SK-N-SH (cell line): ENCODE measurements around the gene PIK3C2B. TPM values are rescaled to one million over a fixed set of nuclear protein-coding genes. Genes with fewer than 3 reads are reported as not detected.

Experiments
- CTCF ChIA-PET: fragments of 300-600, 350-600 bp; formaldehyde crosslinking; extraction: SDS; loops from one replicate; lab custom pipeline; 2021; lab: Yijun Ruan, JAX
- POLR2A ChIA-PET: fragments of 350-600 bp; sonication (Branson Sonifier 250); formaldehyde crosslinking; extraction: SDS; loops from one replicate; lab custom pipeline; 2020; ENCODE audit warnings: antibody characterized with exemption, inconsistent platforms; lab: Yijun Ruan, JAX
- DNase-seq: peaks from one replicate; pipeline ENCODE4 v3.0.0; 2012
- H2AFZ ChIP-seq: fragments of 200-600 bp; sonication (generic); 2 replicates; pipeline ENCODE4 v1.8.1; 2016; ENCODE audit warnings: antibody characterized with exemption, mild to moderate bottlenecking, low read depth
- H3F3A ChIP-seq: fragments of 200-600 bp; sonication (generic); replicated peaks from 2 replicates; pipeline ENCODE3; 2016; ENCODE audit warnings: antibody characterized with exemption, mild to moderate bottlenecking; ENCODE audit not compliant: insufficient read depth
- H3K27ac ChIP-seq, 2 experiments: fragments of 200-500 bp in 1 of 2; fragments of 200-600 bp in 1 of 2; sonication (Bioruptor generic) in 1 of 2; sonication (generic), shearing (Covaris generic) in 1 of 2; 2 replicates each; pipeline versions ENCODE4 v1.5.1 to v1.6.1; 2014 to 2016; ENCODE audit warnings: low read depth in 2 of 2, inconsistent platforms in 1 of 2, low read length in 1 of 2, mild to moderate bottlenecking in 1 of 2, mixed read lengths in 1 of 2
- H3K27me3 ChIP-seq: fragments of 200-600 bp; sonication (generic), shearing (Covaris generic); 2 replicates; pipeline ENCODE4 v1.6.1; 2016; ENCODE audit warnings: mixed run types; ENCODE audit not compliant: insufficient read depth
- H3K36me3 ChIP-seq, 2 experiments: fragments of 200-500 bp in 1 of 2; fragments of 200-600 bp in 1 of 2; sonication (Bioruptor generic) in 1 of 2; sonication (generic) in 1 of 2; replicated peaks in 1 of 2; 2 replicates each; pipeline versions ENCODE3 to v1.5.1; 2014 to 2016; ENCODE audit warnings: low read length in 1 of 2, mild to moderate bottlenecking in 1 of 2; ENCODE audit not compliant: insufficient read depth in 2 of 2, control insufficient read depth in 1 of 2
- H3K4me1 ChIP-seq, 2 experiments: fragments of 200-500 bp in 1 of 2; fragments of 200-600 bp in 1 of 2; sonication (Bioruptor generic) in 1 of 2; sonication (generic), shearing (Covaris generic) in 1 of 2; 2 replicates each; pipeline versions ENCODE4 v1.5.1 to v1.6.1; 2014 to 2016; ENCODE audit warnings: low read depth in 1 of 2, low read length in 1 of 2, mixed run types in 1 of 2; ENCODE audit not compliant: insufficient read depth in 2 of 2, control insufficient read depth in 1 of 2
- H3K4me2 ChIP-seq: fragments of 200-600 bp; sonication (generic), shearing (Covaris generic); 2 replicates; pipeline ENCODE4 v1.6.1; 2017; ENCODE audit warnings: mixed run types
- H3K4me3 ChIP-seq, 2 experiments: fragments of 200-500 bp in 1 of 2; fragments of 200-600 bp in 1 of 2; sonication (Bioruptor generic) in 1 of 2; sonication (generic), shearing (Covaris generic) in 1 of 2; 2 replicates each; pipeline versions ENCODE4 v1.5.1 to v1.8.1; 2014 to 2016; ENCODE audit warnings: low read depth in 2 of 2, inconsistent platforms in 1 of 2, low read length in 1 of 2, mild to moderate bottlenecking in 1 of 2, mixed read lengths in 1 of 2, moderate library complexity in 1 of 2
- H3K79me2 ChIP-seq: fragments of 200-600 bp; sonication (generic); 2 replicates; pipeline ENCODE4 v1.8.1; 2017; ENCODE audit warnings: mild to moderate bottlenecking; ENCODE audit not compliant: insufficient read depth
- H3K9ac ChIP-seq: fragments of 200-600 bp; sonication (generic); 2 replicates; pipeline ENCODE4 v1.6.1; 2017; ENCODE audit warnings: mixed run types
- H3K9me2 ChIP-seq: fragments of 200-600 bp; sonication (generic); 2 replicates; pipeline ENCODE4 v1.6.1; 2017; ENCODE audit warnings: mixed run types
- H3K9me3 ChIP-seq: fragments of 200-600 bp; sonication (generic); 2 replicates; pipeline ENCODE4 v1.6.1; 2017; ENCODE audit warnings: mixed run types, mild to moderate bottlenecking, moderate library complexity
- H4K20me1 ChIP-seq: fragments of 200-600 bp; sonication (generic); 2 replicates; pipeline ENCODE4 v1.6.1; 2017; ENCODE audit warnings: mild to moderate bottlenecking, mixed run types; ENCODE audit not compliant: insufficient read depth
- FOXM1 ChIP-seq: IDR thresholded peaks from 2 replicates; pipeline ENCODE4 v1.4.0; 2012; ENCODE audit warnings: low read depth, mild to moderate bottlenecking
- JUND ChIP-seq: IDR thresholded peaks from 2 replicates; pipeline ENCODE4 v1.4.0; 2012
- MEF2A ChIP-seq: IDR thresholded peaks from 2 replicates; pipeline ENCODE4 v1.4.0; 2012; ENCODE audit warnings: low read depth, borderline replicate concordance
- MXI1 ChIP-seq: IDR thresholded peaks from 2 replicates; pipeline ENCODE4 v1.6.1; 2012; ENCODE audit warnings: mild to moderate bottlenecking, low read depth, low read length, improper control_type of control experiment
- RXRA ChIP-seq: IDR thresholded peaks from 2 replicates; pipeline ENCODE4 v1.4.0; 2012; ENCODE audit warnings: low read depth, mild to moderate bottlenecking, borderline replicate concordance
- SMC3 ChIP-seq: IDR thresholded peaks from 2 replicates; pipeline ENCODE4 v1.6.1; 2012; ENCODE audit warnings: low read depth, low read length, improper control_type of control experiment
- TCF12 ChIP-seq: IDR thresholded peaks from 2 replicates; pipeline ENCODE4 v1.4.0; 2012
- TEAD4 ChIP-seq: IDR thresholded peaks from 2 replicates; pipeline ENCODE4 v1.4.0; 2012; ENCODE audit warnings: mild to moderate bottlenecking, borderline replicate concordance; ENCODE audit not compliant: insufficient read depth
- YY1 ChIP-seq: IDR thresholded peaks from 2 replicates; pipeline ENCODE4 v1.4.0; 2012; ENCODE audit warnings: low read depth, mild to moderate bottlenecking
- WGBS: methylation state at CpG from one replicate; pipeline ENCODE4 v1.1.6; 2017; ENCODE audit warnings: low lambda C conversion rate; 5-methylcytosine and 5-hydroxymethylcytosine counted together
- polyA plus RNA-seq, 3 experiments: library from polyadenylated mRNA; depleted of rRNA; stranded (reverse); fragments of >200 nt; gene quantifications; 2 replicates each; pipeline ENCODE4 v1.2.3, GENCODE V29; 2012
- TF ChIP-seq, protein P1 (sequence below): IDR thresholded peaks from 2 replicates; pipeline ENCODE4 v1.4.0; 2012; ENCODE audit warnings: low read depth, borderline replicate concordance
- TF ChIP-seq, protein P2 (sequence below): fragments of 200-600 bp; sonication (generic); IDR thresholded peaks from 2 replicates; pipeline ENCODE4 v1.6.1; 2017; ENCODE audit warnings: antibody characterized with exemption, mild to moderate bottlenecking, moderate library complexity

Gene PIK3C2B
- polyA plus RNA-seq, 1 of the 3 experiments (the other 2 are of a cell fraction): 6.5 TPM

DNA sequence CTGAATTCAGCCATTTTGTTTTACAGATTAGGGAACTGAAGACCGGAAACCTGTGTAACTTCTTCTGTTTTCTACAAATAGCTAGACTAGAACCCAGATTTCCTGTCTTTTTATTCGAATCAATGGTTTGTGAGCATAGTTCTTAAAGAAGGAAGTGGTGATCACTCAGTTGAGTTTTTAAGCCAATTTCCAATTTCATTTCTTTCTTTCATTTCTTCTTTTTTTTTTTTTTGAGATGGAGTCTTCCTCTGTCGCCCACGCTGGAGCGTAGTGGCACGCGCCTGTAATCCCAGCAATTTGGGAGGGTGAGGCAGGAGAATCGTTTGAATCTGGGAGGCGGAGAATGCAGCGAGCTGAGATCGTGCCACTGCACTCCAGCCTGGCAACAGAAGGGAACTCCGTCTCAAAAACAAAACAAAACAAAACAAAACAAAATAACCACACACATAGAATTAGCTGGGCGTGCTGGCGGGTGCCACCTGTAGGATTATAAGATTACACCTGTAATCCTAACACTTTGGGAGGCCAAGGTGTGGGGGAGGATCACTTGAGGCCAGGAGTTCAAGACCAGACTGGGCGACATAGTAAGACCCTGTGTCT, 18.6 kb upstream of the PIK3C2B start:
- peaks cover 4 to 8% of the 10 kb centered on the region in 2 experiments; a peak in 1 of 4 replicates for H3K4me1 ChIP-seq
- H4K20me1 ChIP-seq: no peaks in the 10 kb centered on the region
- peaks cover 19% of the 10 kb centered on the region for H3K79me2 ChIP-seq
- peaks cover 6% of the 10 kb centered on the region for H3F3A ChIP-seq
- TF ChIP-seq TCF12 (no peak), SMC3 (no peak), MXI1 (no peak), TEAD4 (no peak), FOXM1 (no peak)
- TF ChIP-seq, protein P1, sequence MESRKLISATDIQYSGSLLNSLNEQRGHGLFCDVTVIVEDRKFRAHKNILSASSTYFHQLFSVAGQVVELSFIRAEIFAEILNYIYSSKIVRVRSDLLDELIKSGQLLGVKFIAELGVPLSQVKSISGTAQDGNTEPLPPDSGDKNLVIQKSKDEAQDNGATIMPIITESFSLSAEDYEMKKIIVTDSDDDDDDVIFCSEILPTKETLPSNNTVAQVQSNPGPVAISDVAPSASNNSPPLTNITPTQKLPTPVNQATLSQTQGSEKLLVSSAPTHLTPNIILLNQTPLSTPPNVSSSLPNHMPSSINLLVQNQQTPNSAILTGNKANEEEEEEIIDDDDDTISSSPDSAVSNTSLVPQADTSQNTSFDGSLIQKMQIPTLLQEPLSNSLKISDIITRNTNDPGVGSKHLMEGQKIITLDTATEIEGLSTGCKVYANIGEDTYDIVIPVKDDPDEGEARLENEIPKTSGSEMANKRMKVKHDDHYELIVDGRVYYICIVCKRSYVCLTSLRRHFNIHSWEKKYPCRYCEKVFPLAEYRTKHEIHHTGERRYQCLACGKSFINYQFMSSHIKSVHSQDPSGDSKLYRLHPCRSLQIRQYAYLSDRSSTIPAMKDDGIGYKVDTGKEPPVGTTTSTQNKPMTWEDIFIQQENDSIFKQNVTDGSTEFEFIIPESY: no peak
- TF ChIP-seq, protein P2, sequence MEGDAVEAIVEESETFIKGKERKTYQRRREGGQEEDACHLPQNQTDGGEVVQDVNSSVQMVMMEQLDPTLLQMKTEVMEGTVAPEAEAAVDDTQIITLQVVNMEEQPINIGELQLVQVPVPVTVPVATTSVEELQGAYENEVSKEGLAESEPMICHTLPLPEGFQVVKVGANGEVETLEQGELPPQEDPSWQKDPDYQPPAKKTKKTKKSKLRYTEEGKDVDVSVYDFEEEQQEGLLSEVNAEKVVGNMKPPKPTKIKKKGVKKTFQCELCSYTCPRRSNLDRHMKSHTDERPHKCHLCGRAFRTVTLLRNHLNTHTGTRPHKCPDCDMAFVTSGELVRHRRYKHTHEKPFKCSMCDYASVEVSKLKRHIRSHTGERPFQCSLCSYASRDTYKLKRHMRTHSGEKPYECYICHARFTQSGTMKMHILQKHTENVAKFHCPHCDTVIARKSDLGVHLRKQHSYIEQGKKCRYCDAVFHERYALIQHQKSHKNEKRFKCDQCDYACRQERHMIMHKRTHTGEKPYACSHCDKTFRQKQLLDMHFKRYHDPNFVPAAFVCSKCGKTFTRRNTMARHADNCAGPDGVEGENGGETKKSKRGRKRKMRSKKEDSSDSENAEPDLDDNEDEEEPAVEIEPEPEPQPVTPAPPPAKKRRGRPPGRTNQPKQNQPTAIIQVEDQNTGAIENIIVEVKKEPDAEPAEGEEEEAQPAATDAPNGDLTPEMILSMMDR: no peak
- H2AFZ ChIP-seq: no peak overlapping the region
- no peaks in the 10 kb centered on the region for H3K9me3 ChIP-seq
- ChIA-PET CTCF (interaction anchor here (1.1 to 3.2 kb wide), 2 partner anchors 53 to 294 kb away, joined by 4 to 9 read pairs; no protein-coding TSS in a partner anchor), POLR2A (no interaction called here)
- WGBS: 85% methylated on average over 15 of the region's 15 CpGs
- H3K9me2 ChIP-seq: no peaks in the 10 kb centered on the region
- no peak overlapping the region for H3K9ac ChIP-seq
- H3K4me2 ChIP-seq: no peak overlapping the region
- H3K4me3 ChIP-seq: no peak overlapping the region
- DNase-seq: no peak
- peaks cover 0 to 2% of the 10 kb centered on the region in 2 experiments for H3K36me3 ChIP-seq
- H3K27ac ChIP-seq: no peak overlapping the region
- H3K27me3 ChIP-seq: no peaks in the 10 kb centered on the region

DNA sequence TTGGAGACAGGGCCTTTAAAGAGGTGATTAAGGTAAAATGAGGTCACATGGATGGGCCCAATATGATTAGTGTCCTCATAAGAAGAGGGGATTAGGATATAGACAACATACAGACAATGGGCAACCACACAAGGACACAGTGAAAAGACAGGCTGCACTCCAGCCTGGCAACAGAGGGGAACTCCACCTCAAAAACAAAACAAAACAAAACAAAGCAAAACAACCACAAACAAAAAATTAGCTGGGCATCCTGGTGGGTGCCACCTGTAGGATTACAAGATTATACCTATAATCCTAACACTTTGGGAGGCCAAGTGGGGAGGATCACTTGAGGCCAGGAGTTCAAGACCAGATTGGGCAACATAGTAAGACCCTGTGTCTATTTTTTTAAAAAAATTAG, 16.8 kb upstream of the PIK3C2B start:
- CTCF ChIA-PET: interaction anchor here (1.0 kb wide), 2 partner anchors 8 to 296 kb away, joined by 4 to 6 read pairs; no protein-coding TSS in a partner anchor
- DNase-seq: no peak
- TF ChIP-seq MXI1 (no peak), YY1 (no peak), JUND (no peak), MEF2A (no peak), RXRA (no peak)
- H4K20me1 ChIP-seq: peaks cover 3% of the 10 kb centered on the region
- no peaks in the 10 kb centered on the region for H3K27me3 ChIP-seq
- no peaks in the 10 kb centered on the region for H3K9me2 ChIP-seq
- no peak overlapping the region for H2AFZ ChIP-seq
- POLR2A ChIA-PET: no interaction called here
- H3K4me2 ChIP-seq: no peak overlapping the region
- H3K9ac ChIP-seq: no peak overlapping the region
- no peak overlapping the region for H3K4me3 ChIP-seq
- peaks cover 24% of the 10 kb centered on the region for H3F3A ChIP-seq
- H3K27ac ChIP-seq: no peak overlapping the region
- H3K4me1 ChIP-seq: peaks cover 0 to 2% of the 10 kb centered on the region in 2 experiments; a peak in 1 of 4 replicates
- H3K79me2 ChIP-seq: peaks cover under 1% of the 10 kb centered on the region
- H3K36me3 ChIP-seq: no peaks in the 10 kb centered on the region
- H3K9me3 ChIP-seq: no peaks in the 10 kb centered on the region
